ENCODE results near the gene PPP1R9B. TPM values are rescaled to one million over a fixed set of nuclear protein-coding genes. Genes with fewer than 3 reads are reported as not detected.

Gene PPP1R9B
- total RNA-seq, 4 donors from 2014 or later = 9.2 to 65.3 (median 20.6) TPM

DNA sequence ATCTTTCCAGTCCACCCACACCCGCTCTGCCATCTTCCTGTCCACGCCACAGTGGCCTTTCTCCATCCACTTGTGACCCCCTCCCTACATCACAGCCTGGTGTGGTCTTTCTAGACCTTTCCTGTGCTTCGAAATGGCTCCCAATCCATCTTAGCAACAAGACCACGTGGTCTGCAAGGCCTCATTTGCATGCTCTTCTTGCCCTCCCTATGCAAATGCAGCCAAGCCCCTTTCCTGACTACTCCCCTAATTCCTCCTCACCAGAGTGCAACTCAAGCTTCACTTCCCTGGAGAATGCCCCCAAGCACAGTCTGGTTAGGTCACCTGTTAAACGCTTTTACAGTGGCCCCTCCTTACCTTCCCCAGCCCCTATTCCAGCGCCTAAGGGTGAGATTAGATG is 6.1 kb downstream of the PPP1R9B start:
- no peaks in the 10 kb centered on the region for H3K36me3 ChIP-seq
- intact Hi-C loops (cut with DNase I; ENCODE audit: low total_unique reads) = no loop called here
- TF ChIP-seq CTCF (IDR thresholded peaks at IDR 0.05) = no peak
- TF ChIP-seq POLR2A (IDR thresholded peaks at IDR 0.05) = no peak
- no peak overlapping the region for H3K4me3 ChIP-seq
- H3K4me1 ChIP-seq = peaks cover 0 to 26% of the 10 kb centered on the region in 2 donors
- no peak overlapping the region for H3K27ac ChIP-seq
- H3K27me3 ChIP-seq = no peaks in the 10 kb centered on the region
- no peaks in the 10 kb centered on the region for H3K9me3 ChIP-seq
- no peak for DNase-seq

DNA sequence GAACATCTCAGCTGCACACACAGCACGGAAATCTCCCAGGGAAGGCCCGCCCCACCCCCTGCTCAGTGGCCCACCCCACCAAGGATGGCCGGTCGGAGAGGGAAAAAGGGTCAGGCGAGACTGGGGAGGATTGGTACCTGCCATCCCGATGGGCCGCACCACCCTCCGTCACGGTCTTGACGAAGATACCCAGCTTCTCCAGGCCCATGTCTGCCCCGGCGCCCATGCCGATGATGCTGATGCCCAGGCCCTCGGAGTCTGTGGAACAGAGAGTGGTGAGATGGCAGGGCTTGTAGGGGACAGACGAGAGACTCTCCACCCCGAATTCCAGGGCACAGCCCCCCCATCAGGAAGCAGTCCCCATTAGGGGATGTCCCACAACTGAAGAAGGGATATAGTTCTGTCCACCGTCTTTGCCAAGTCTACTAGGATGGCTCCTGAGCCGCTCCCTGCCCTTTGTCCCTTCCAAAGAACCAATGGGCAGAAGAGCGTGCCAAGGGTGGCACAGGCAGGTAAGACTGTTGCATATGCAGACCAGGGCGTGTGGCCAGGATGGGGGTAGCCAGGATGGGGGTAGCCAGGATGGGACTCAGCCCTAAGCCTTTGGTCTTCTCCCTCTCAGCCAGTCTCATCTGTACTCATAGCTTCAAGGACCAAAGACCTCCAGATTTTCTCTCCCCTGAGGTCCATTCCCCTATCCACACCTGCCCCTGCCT is 6.9 kb downstream of the PPP1R9B start:
- Histone ChIP-seq H3K4me3 (no peak overlapping the region), H3K36me3 (no peaks in the 10 kb centered on the region), H3K27ac (no peak overlapping the region), H3K9me3 (no peaks in the 10 kb centered on the region), H3K27me3 (no peaks in the 10 kb centered on the region), H3K4me1 (peaks cover 0 to 26% of the 10 kb centered on the region in 2 donors)
- no peak for DNase-seq
- intact Hi-C loops (cut with DNase I; ENCODE audit: low total_unique reads) = no loop called here
- TF ChIP-seq CTCF (IDR thresholded peaks at IDR 0.05) = no peak
- no peak for TF ChIP-seq POLR2A (IDR thresholded peaks at IDR 0.05)

GRCh38 chr17:50141745-50142110 is 8.7 kb downstream of the PPP1R9B start:
- peaks cover 0 to 14% of the 10 kb centered on the region in 2 donors for H3K4me1 ChIP-seq
- no peak for DNase-seq
- intact Hi-C loops (cut with DNase I; ENCODE audit: low total_unique reads) = no loop called here

GRCh38 chr17:50141026-50141744 is 9.3 kb downstream of the PPP1R9B start:
- no peak for TF ChIP-seq CTCF (IDR thresholded peaks at IDR 0.05)
- no peak for TF ChIP-seq POLR2A (IDR thresholded peaks at IDR 0.05)
- intact Hi-C loops (cut with DNase I; ENCODE audit: low total_unique reads) = no loop called here

More at GRCh38 chr17:50141745-50142110, 8.7 kb downstream of the PPP1R9B start:
- H3K27ac ChIP-seq = no peak overlapping the region
- no peaks in the 10 kb centered on the region for H3K9me3 ChIP-seq
- no peaks in the 10 kb centered on the region for H3K27me3 ChIP-seq
- no peaks in the 10 kb centered on the region for H3K36me3 ChIP-seq
- H3K4me3 ChIP-seq = no peak overlapping the region
- TF ChIP-seq POLR2A (IDR thresholded peaks at IDR 0.05) (no peak), CTCF (IDR thresholded peaks at IDR 0.05) (no peak)

More at GRCh38 chr17:50141026-50141744, 9.3 kb downstream of the PPP1R9B start:
- peaks cover 0 to 9% of the 10 kb centered on the region in 2 donors for H3K4me1 ChIP-seq
- peak overlapping the region in 1 of 2 donors; percentile 54 for H3K27ac ChIP-seq
- no peaks in the 10 kb centered on the region for H3K36me3 ChIP-seq
- H3K4me3 ChIP-seq = no peak overlapping the region
- no peaks in the 10 kb centered on the region for H3K9me3 ChIP-seq
- no peaks in the 10 kb centered on the region for H3K27me3 ChIP-seq
- no peak for DNase-seq

All from uterus (tissue), 4 donors.